Natural killer cell (primary cell): Measurements from ENCODE around the gene AP2A2. TPM values are rescaled to one million over a fixed set of nuclear protein-coding genes. Genes with fewer than 3 reads are reported as not detected.

Experiments used
- ATAC-seq, 3 donors: fragments of 150-1000 bp in 2 of 3; fragments of 200-7000 bp in 1 of 3; cut with Tn5 transposase; 1 replicate in 1 of 3; 2 replicates in 2 of 3; pipeline ENCODE4 v1.10.0; 2021; ENCODE audit warnings: mild to moderate bottlenecking in 2 of 3, moderate library complexity in 2 of 3
- DNase-seq, 2 donors: peaks; one replicate each; pipeline versions ENCODE4 v3.0.0 to v3.0.0-alpha.2; 2013 to 2021; ENCODE audit warnings: mixed read lengths in 1 of 2
- H3K27ac ChIP-seq: one replicate; pipeline ENCODE4 v1.5.1; 2013; ENCODE audit warnings: mild to moderate bottlenecking, low read length
- H3K27me3 ChIP-seq: one replicate; pipeline ENCODE4 v1.6.1; 2013; ENCODE audit warnings: low read length; ENCODE audit not compliant: control insufficient read depth, insufficient read depth
- H3K36me3 ChIP-seq: one replicate; pipeline ENCODE4 v1.6.1; 2013; ENCODE audit warnings: low read length; ENCODE audit not compliant: control insufficient read depth, insufficient read depth
- H3K4me1 ChIP-seq: one replicate; pipeline ENCODE4 v1.6.1; 2013; ENCODE audit warnings: low read length; ENCODE audit not compliant: control insufficient read depth, insufficient read depth
- H3K4me3 ChIP-seq: one replicate; pipeline ENCODE4 v1.5.1; 2013; ENCODE audit warnings: low read length
- H3K9me3 ChIP-seq: one replicate; pipeline ENCODE4 v1.6.1; 2013; ENCODE audit warnings: low read length; ENCODE audit not compliant: control insufficient read depth, insufficient read depth
- H3K27ac Mint-ChIP-seq, 2 donors: one replicate each; pipeline ENCODE4 v1.8.0; 2022; ENCODE audit warnings: mild to moderate bottlenecking in 2 of 2, mixed read lengths in 2 of 2, moderate library complexity in 1 of 2
- H3K27me3 Mint-ChIP-seq, 2 donors: one replicate each; pipeline ENCODE4 v1.8.0; 2022; ENCODE audit warnings: low read depth in 2 of 2, mixed read lengths in 2 of 2
- H3K36me3 Mint-ChIP-seq: one replicate; pipeline ENCODE4 v1.8.0; 2022; ENCODE audit warnings: mixed read lengths
- H3K4me1 Mint-ChIP-seq, 2 donors: one replicate each; pipeline ENCODE4 v1.8.0; 2022; ENCODE audit warnings: mixed read lengths in 2 of 2
- H3K4me3 Mint-ChIP-seq: one replicate; pipeline ENCODE4 v1.8.0; 2022; ENCODE audit warnings: mild to moderate bottlenecking, moderate library complexity, mixed read lengths
- H3K9me3 Mint-ChIP-seq, 2 donors: one replicate each; pipeline ENCODE4 v1.8.0; 2022; ENCODE audit warnings: mixed read lengths in 2 of 2
- CTCF ChIP-seq: fragments of 200-600 bp; IDR thresholded peaks from one replicate; pipeline ENCODE4 v1.8.0; 2022; ENCODE audit warnings: antibody characterized with exemption
- WGBS: methylation state at CpG from one replicate; pipeline ENCODE4 v1.1.7; 2013; ENCODE audit warnings: missing lambda C conversion rate; ENCODE audit not compliant: insufficient coverage; 5-methylcytosine and 5-hydroxymethylcytosine counted together
- intact Hi-C: fragments of 100-400 bp; cut with micrococcal nuclease; formaldehyde crosslinking; loops from one replicate; pipeline ENCODE4 v1.14.2; 2022
- total RNA-seq, 4 donors: library from RNA; stranded (reverse); fragments of 120-200 nt in 1 of 4; gene quantifications; one replicate each; pipeline versions ENCODE4 v1.2.3 to v1.2.4, GENCODE V29; 2013 to 2022

Gene AP2A2
- total RNA-seq, 3 donors from 2014 or later (not counting 1 experiment from before 2014, with no cell fraction given) = 57.2 to 120 (median 82.9) TPM

- 68% methylated on average over 22 of the region's 22 CpGs for WGBS
- Mint-ChIP-seq H3K9me3 (no peaks in the 10 kb centered on the region), H3K4me3 (no peak overlapping the region), H3K27ac (no peak overlapping the region), H3K4me1 (peaks cover 18% of the 10 kb centered on the region in 2 donors), H3K27me3 (peaks cover 0 to 7% of the 10 kb centered on the region in 2 donors), H3K36me3 (no peaks in the 10 kb centered on the region)
- Histone ChIP-seq H3K4me1 (peaks cover 19% of the 10 kb centered on the region), H3K9me3 (no peaks in the 10 kb centered on the region), H3K27me3 (peaks cover 5% of the 10 kb centered on the region), H3K4me3 (no peak overlapping the region), H3K27ac (no peak overlapping the region), H3K36me3 (no peaks in the 10 kb centered on the region)
- TF ChIP-seq CTCF = no peak
- DNase-seq (no peak), ATAC-seq (no peak)
- intact Hi-C loops = no loop called here
Measured at GRCh38 chr11:1047595-1048156, 122.0 kb downstream of the AP2A2 start.

GRCh38 chr11:1048375-1049070 is 122.9 kb downstream of the AP2A2 start:
- DNase-seq (no peak), ATAC-seq (no peak)
- no peak overlapping the region for H3K4me3 ChIP-seq
- WGBS = 82% methylated on average over 25 of the region's 25 CpGs
- H3K27me3 ChIP-seq = peaks cover 5% of the 10 kb centered on the region
- Mint-ChIP-seq H3K4me1 (peaks cover 18% of the 10 kb centered on the region in 2 donors), H3K27ac (no peak overlapping the region), H3K27me3 (peaks cover 0 to 7% of the 10 kb centered on the region in 2 donors), H3K4me3 (no peak overlapping the region), H3K9me3 (no peaks in the 10 kb centered on the region), H3K36me3 (no peaks in the 10 kb centered on the region)
- H3K36me3 ChIP-seq = no peaks in the 10 kb centered on the region
- intact Hi-C loops = no loop called here
- TF ChIP-seq CTCF = no peak
- peaks cover 19% of the 10 kb centered on the region for H3K4me1 ChIP-seq
- no peaks in the 10 kb centered on the region for H3K9me3 ChIP-seq
- H3K27ac ChIP-seq = no peak overlapping the region

- intact Hi-C loops = no loop called here
- H3K9me3 Mint-ChIP-seq = no peaks in the 10 kb centered on the region
- WGBS = 81% methylated on average over 6 of the region's 6 CpGs
- H3K27me3 ChIP-seq = peaks cover 5% of the 10 kb centered on the region
- no peak for ATAC-seq
- no peak for TF ChIP-seq CTCF
- H3K4me1 ChIP-seq = peaks cover 19% of the 10 kb centered on the region
- H3K4me3 ChIP-seq = no peak overlapping the region
- no peaks in the 10 kb centered on the region for H3K9me3 ChIP-seq
- H3K4me1 Mint-ChIP-seq = peaks cover 18% of the 10 kb centered on the region in 2 donors
- H3K27me3 Mint-ChIP-seq = peaks cover 0 to 7% of the 10 kb centered on the region in 2 donors
- H3K27ac Mint-ChIP-seq = no peak overlapping the region
- H3K27ac ChIP-seq = no peak overlapping the region
- H3K4me3 Mint-ChIP-seq = no peak overlapping the region
- no peak for DNase-seq
- no peaks in the 10 kb centered on the region for H3K36me3 ChIP-seq
- H3K36me3 Mint-ChIP-seq = no peaks in the 10 kb centered on the region
Measured at GRCh38 chr11:1049071-1049405, 123.4 kb downstream of the AP2A2 start.
